Epithelial cell of esophagus (primary cell): ENCODE data around the gene C5.

ENCODE experiments used
- DNase-seq: peaks from one replicate; pipeline ENCODE4 v3.0.0; 2010; ENCODE audit warnings: low read depth
- H3K4me3 ChIP-seq: 2 replicates; pipeline ENCODE4 v1.5.1; 2011; ENCODE audit warnings: mild to moderate bottlenecking, low read length, control low read depth
- CTCF ChIP-seq: IDR thresholded peaks from 2 replicates; pipeline ENCODE4 v1.5.1; 2011; ENCODE audit warnings: low read depth, mild to moderate bottlenecking, low read length, control low read depth, inconsistent platforms; ENCODE audit not compliant: insufficient read depth; ENCODE audit errors: missing control alignments

Gene C5

DNA sequence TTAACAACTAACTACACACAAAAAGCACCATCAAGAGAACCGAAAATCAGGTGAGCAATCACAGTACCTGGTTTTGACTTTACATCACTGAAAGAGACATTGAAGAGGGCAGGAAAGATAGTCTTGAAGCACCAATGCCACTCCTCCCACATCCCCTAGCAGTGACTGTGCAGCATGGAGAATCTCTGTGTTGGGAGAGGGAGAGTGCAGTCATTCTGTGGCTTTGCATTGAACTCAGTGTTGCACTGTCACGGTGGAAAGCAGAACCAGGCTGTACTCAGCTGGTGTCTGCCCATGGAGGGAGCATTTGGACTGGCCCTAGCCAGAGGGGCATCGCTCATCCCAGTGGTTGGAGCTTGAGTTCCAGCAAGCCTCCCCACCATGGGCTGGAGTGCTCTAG, 40.4 kb downstream of the C5 start:
- no peak for TF ChIP-seq CTCF
- no peak for DNase-seq
- no peak overlapping the region for H3K4me3 ChIP-seq

- no peak for DNase-seq
- H3K4me3 ChIP-seq, result no peak overlapping the region
- TF ChIP-seq CTCF, result no peak
These were observed 50.8 kb downstream of the C5 start for GRCh38 chr9:120999317-120999716.

DNA sequence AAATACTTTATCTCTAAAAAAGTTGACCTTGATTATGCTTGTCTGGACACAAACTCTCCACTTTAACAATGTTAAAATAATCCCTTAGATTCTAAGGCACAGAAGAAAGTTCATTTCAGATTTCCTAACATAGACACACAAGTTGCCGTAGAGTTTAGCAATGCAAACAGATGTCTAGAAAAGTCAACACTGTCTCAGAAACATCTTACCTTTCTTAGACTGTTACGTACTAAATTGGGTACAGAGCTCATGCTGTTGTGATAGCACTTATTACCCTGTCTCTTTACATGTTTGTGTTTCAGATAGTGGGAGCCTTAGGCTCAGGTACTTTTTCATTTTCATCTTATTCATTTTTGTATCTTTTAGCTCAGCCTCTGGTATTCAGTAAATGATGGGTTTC, 52.0 kb downstream of the C5 start:
- H3K4me3 ChIP-seq, result no peak overlapping the region
- TF ChIP-seq CTCF, result no peak
- DNase-seq, result no peak

DNA sequence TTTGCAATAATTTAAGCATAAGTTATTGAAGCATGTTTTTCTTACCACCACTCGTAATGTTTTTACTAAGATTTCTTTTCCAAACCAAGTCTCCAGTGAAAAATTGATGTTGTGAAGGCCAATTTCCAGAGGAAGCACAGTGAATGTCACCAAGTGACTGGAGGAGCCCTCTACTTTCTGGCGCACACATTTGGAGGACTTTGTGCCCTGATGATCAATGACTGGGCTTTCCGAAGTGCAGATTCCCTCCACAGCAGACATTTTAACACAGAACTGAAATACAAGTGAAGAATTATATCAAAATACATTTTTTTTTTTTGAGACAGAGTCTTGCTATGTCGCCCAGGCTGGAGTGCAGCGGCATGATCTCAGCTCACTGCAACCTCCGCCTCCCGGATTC, 52.6 kb downstream of the C5 start:
- no peak for TF ChIP-seq CTCF
- DNase-seq, result no peak

DNA sequence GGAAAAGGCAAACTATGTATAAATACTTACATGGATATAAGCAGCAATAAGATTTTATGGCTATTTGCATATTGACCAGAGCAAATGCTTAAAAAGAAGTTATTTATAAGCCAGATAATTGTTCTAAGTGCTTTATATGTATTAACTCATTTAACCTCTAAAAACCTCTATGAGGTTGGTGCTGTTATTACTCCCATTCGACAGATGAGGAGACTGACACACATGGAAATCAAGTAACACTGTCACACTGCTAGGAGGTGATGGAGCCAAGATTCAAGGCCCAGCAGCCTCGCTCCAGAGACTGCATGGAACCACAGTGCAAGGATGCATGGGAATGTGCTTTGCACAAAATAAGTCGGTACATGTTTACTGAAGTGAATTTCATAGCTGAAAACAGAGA, 53.7 kb downstream of the C5 start:
- no peak for DNase-seq
- TF ChIP-seq CTCF, result no peak
- H3K4me3 ChIP-seq, result no peak overlapping the region

More for the DNA sequence above, 52.6 kb downstream of the C5 start:
- H3K4me3 ChIP-seq, result no peak overlapping the region

GRCh38 chr9:120989065-120989464, 61.0 kb downstream of the C5 start:
- TF ChIP-seq CTCF, result no peak
- no peak for DNase-seq
- H3K4me3 ChIP-seq, result no peak overlapping the region

GRCh38 chr9:120985819-120986222, 64.3 kb downstream of the C5 start:
- peak; percentile 66 for DNase-seq

More at GRCh38 chr9:120985819-120986222, 64.3 kb downstream of the C5 start:
- no peak overlapping the region for H3K4me3 ChIP-seq
- peak; percentile 65 for TF ChIP-seq CTCF
